ENCODE measurements around the gene HDAC4.
A peak's percentile ranks its signal among the peaks of the same experiment; 100 is the strongest.

HDAC4 gene

GRCh38 chr2:239265681-239266433, 135.0 kb downstream of the HDAC4 start:
- DNase-seq (ENCODE audit: low spot score), result no peak

GRCh38 chr2:239264838-239265651, 135.8 kb downstream of the HDAC4 start:
- peak; percentile 92 for DNase-seq (ENCODE audit: low spot score)

DNA sequence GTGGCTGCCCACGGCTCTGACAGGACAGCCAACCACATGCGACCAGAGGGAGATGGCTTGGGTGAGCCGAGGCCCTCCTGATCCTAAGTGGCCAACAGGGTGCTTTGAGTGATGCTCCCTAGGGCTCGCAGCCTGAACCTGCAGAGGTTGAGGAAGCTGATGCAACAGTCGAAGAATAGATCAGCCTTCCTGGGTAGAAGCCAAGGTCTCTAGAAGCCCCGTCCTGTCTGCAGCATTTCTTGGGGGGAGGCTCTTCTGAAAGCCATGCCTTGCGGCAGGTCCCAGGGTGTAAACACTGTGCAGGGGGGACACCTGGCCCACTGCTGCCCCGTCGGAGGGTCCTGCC, 136.4 kb downstream of the HDAC4 start:
- peak; percentile 68 for DNase-seq (ENCODE audit: low spot score)

GRCh38 chr2:239263669-239264491, 136.9 kb downstream of the HDAC4 start:
- DNase-seq (ENCODE audit: low spot score), result no peak

DNA sequence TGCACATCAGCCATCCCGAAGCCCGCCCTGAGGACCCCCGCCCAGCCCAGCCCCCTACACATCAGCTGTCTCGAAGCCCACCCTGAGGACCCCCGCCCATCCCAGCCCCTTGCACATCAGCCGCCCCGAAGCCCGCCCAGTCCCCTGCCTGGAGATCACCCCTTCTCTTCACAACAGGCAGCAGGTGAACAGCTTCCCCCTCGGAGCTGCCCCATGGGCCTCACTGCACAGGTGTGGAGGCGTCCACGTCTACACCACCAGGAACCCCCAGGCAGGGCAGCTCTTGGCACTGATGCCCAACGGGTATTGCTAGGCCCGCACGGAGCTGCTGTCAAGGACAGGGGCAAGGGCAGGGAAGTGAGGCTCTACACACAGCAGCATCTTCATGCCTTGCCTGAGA, 137.6 kb downstream of the HDAC4 start:
- DNase-seq (ENCODE audit: low spot score), result no peak

- DNase-seq (ENCODE audit: low spot score), result no peak
Observed at GRCh38 chr2:239262484-239263230, 138.2 kb downstream of the HDAC4 start.

GRCh38 chr2:239261796-239262483, 138.9 kb downstream of the HDAC4 start:
- no peak for DNase-seq (ENCODE audit: low spot score)

DNA sequence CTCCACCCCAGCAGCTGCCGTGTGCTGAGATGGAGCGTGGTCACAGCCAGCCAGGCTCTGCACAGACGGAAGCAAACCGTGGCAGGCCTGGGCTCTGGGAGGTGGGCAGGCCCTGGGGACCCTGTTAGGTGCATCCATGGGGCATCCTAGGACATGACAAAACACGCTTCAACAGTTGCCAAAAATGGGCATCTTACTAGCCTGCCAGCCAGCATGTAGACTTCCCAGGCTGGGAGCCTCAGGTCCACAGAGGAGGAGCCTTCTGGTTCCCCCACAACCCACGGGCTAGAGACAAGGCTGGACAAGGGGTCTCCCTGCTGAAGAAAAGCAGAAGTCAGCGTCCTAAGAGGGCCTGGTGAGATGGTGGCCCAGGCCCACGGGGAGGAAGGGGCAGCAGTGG, 139.5 kb downstream of the HDAC4 start:
- DNase-seq (ENCODE audit: low spot score), result no peak

- DNase-seq (ENCODE audit: low spot score), result no peak
Observed at GRCh38 chr2:239260546-239261327, 140.1 kb downstream of the HDAC4 start.

- DNase-seq (ENCODE audit: low spot score), result peak; percentile 65
Observed at GRCh38 chr2:239259603-239260298, 141.1 kb downstream of the HDAC4 start.

DNA sequence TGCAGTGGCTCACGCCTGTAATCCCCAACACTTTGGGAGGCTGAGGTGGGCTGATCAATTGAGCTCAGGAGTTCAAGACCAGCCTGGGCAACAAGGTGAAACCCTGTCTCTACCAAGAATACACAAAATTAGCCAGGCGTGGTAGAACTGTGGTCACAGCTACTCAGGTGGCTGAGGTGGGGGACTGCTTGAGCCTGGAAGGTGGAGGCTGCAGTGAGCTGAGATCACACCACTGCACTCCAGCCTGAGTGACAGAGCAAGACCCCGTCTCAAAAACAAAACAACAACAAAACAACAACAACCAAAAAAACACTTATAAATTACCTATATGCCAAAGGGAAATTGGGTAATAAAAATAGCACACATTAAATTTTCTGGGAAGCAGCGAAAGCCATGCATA, 141.6 kb downstream of the HDAC4 start:
- DNase-seq (ENCODE audit: low spot score), result no peak

DNA sequence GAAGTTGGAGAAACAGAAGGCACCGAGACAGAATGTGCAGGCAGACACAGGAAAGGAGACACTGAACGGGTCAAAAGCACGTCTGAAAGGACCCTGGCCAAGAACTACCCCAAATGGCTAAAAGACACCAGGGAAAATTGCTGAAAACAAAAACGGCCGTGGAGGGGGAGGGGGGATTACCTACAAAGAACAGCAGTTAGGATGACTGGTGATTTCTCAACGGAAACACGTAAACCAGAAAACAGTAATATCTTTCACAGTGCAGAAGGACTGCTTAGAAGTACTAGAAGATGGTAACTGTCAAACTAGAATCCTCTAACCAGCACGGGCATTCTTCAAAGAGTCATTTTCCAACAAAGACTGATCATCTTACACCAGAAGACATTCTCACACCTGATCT, 142.6 kb downstream of the HDAC4 start:
- peak; percentile 65 for DNase-seq (ENCODE audit: low spot score)

DNA sequence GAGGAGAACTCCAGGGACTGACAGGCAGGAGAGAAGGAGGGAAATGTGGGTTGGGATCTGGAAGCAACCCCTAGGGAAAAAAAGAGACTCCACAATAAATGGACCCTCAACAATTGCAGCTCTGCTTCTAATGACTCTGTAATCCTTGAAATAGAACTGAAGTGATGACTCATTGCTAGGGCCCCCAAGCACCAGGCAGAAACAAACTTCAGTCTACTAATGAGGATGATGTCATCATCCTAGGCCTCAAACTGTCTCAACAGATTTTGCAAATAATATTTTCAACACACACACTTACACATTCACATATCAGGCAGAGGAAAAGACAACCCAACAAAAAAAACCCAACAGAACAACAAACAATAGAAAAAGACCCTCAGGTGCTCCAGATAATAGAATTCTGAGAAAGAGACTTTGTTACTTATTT, 143.3 kb downstream of the HDAC4 start:
- peak; percentile 53 for DNase-seq (ENCODE audit: low spot score)

- no peak for DNase-seq (ENCODE audit: low spot score)
Observed at GRCh38 chr2:239256350-239256743, 144.5 kb downstream of the HDAC4 start.

DNA sequence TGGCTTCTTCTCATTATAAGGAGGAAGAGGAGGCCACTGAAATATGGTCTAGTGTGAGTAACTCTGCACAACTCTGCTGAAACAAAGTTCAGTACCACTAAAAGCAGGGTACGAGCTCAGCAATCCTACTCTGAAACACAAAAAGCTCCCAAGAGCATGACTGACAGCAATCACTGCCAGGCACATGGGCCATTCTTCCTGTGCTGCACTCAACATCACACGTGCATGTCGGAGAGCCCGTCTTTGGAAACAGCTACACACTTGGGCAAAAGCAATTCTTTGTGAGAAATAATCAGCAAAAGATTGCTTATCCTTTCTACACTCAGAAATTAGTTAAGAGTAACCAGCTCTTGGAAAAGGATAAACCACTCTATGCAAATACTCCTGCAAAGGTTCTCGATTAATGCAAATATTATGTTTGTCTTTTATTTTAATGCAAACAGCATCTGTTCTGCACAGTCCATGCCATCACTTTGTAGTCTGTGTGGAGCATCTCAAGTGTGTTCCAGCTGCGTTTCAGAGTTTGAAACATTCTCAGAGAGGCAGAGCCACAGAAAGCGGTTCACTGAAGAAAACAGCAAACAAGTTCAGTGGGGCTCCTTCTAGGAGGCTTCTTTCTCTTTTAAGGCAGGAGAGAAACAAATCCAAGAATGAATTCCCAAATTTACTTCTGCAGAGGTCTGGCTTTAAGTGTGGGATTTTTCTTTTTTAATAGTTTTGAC, 145.0 kb downstream of the HDAC4 start:
- DNase-seq (ENCODE audit: low spot score), result no peak

- no peak for DNase-seq (ENCODE audit: low spot score)
Observed at GRCh38 chr2:239255218-239255617, 145.6 kb downstream of the HDAC4 start.

- DNase-seq (ENCODE audit: low spot score), result no peak
Observed at GRCh38 chr2:239253701-239254436, 147.0 kb downstream of the HDAC4 start.

- DNase-seq (ENCODE audit: low spot score), result no peak
Observed at GRCh38 chr2:239253264-239253663, 147.6 kb downstream of the HDAC4 start.

All from activated CD4-positive, alpha-beta T cell treated with anti-CD3 and anti-CD28 coated beads, Interleukin-2, Interleukin-4, amounts not matched to agents 100 ng/mL and 50 ng/mL, durations not matched to agents 16 hours and 8 hours (primary cell).